Endothelial cell of umbilical vein (primary cell): ENCODE results near the gene GRM8. TPM values are rescaled to one million over a fixed set of nuclear protein-coding genes. Genes with fewer than 3 reads are reported as not detected.

Experiments used
- BruUV-seq: library from RNA; stranded (reverse); fragments of 400-500 nt; replicated peaks from 2 replicates; lab custom pipeline; 2021; lab: Mats Ljungman, UMichigan
- CTCF ChIA-PET: fragments of 300-600, 350-600 bp; sonication (Branson Sonifier 250); formaldehyde crosslinking; loops from one replicate; lab custom pipeline; 2021; ENCODE audit warnings: antibody characterized with exemption, inconsistent platforms; lab: Charles Lee
- POLR2A ChIA-PET: fragments of 300-600, 350-600 bp; sonication (Branson Sonifier 250); formaldehyde crosslinking; loops from one replicate; lab custom pipeline; 2021; ENCODE audit warnings: antibody characterized with exemption, inconsistent platforms; lab: Charles Lee
- DNase-seq: peaks from one replicate; pipeline ENCODE4 v3.0.0-alpha.2; 2011; ENCODE audit warnings: low read depth, low spot score
- FAIRE-seq: peaks from 2 replicates; lab custom pipeline; 2011; peaks lifted over from hg19 to GRCh38; lab: Jason Lieb, UNC
- H2AFZ ChIP-seq: 2 replicates; pipeline ENCODE4 v1.6.0; 2012; ENCODE audit warnings: low read depth, low read length, control low read depth, inconsistent platforms
- H3K27ac ChIP-seq: 2 replicates; pipeline ENCODE4 v1.5.1; 2011; ENCODE audit warnings: low read depth, mild to moderate bottlenecking, control low read depth, low read length, moderate library complexity; ENCODE audit not compliant: insufficient read depth
- H3K27me3 ChIP-seq, 2 experiments: 2 replicates each; pipeline versions ENCODE4 v1.6.0 to v1.6.1; 2011; ENCODE audit warnings: low read length in 2 of 2, mixed read lengths in 1 of 2; ENCODE audit not compliant: control insufficient read depth in 2 of 2, insufficient read depth in 2 of 2
- H3K36me3 ChIP-seq, 2 experiments: 2 replicates in 1 of 2; 3 replicates in 1 of 2; pipeline ENCODE4 v1.5.1; 2011; ENCODE audit warnings: low read length in 2 of 2, mild to moderate bottlenecking in 1 of 2, moderate library complexity in 1 of 2; ENCODE audit not compliant: control insufficient read depth in 2 of 2, insufficient read depth in 2 of 2; ENCODE audit errors: extremely low read depth in 1 of 2
- H3K4me1 ChIP-seq: 3 replicates; pipeline ENCODE4 v1.5.1; 2011; ENCODE audit warnings: mild to moderate bottlenecking, low read length; ENCODE audit not compliant: control insufficient read depth, insufficient read depth; ENCODE audit errors: extremely low read depth
- H3K4me2 ChIP-seq: 2 replicates; pipeline ENCODE4 v1.6.1; 2011; ENCODE audit warnings: low read length, control low read depth, mixed read lengths; ENCODE audit not compliant: insufficient read depth
- H3K4me3 ChIP-seq, 3 experiments: fragments of 200-600 bp in 1 of 3; sonication (generic), shearing (Covaris generic) in 1 of 3; replicated peaks in 1 of 3; 2 replicates each; pipeline ENCODE4 v1.5.1; 2011 to 2016; ENCODE audit warnings: control low read depth in 3 of 3, low read length in 3 of 3, mild to moderate bottlenecking in 2 of 3, inconsistent platforms in 1 of 3, low read depth in 1 of 3, moderate library complexity in 1 of 3; ENCODE audit not compliant: insufficient read depth in 1 of 3
- H3K79me2 ChIP-seq: 2 replicates; pipeline ENCODE4 v1.6.0; 2012; ENCODE audit warnings: low read length, inconsistent platforms; ENCODE audit not compliant: control insufficient read depth, insufficient read depth
- H3K9ac ChIP-seq: replicated peaks from 2 replicates; pipeline ENCODE3; 2011; ENCODE audit warnings: low read length, control low read depth; ENCODE audit not compliant: insufficient read depth; ENCODE audit errors: extremely low read depth
- H3K9me1 ChIP-seq: replicated peaks from 3 replicates; pipeline ENCODE4 v1.6.0; 2011; ENCODE audit warnings: mild to moderate bottlenecking, low read length; ENCODE audit not compliant: control insufficient read depth, insufficient read depth; ENCODE audit errors: extremely low read depth
- H3K9me3 ChIP-seq: replicated peaks from 2 replicates; pipeline ENCODE4 v1.5.1; 2012; ENCODE audit warnings: low read length, inconsistent platforms; ENCODE audit not compliant: control insufficient read depth, insufficient read depth
- H4K20me1 ChIP-seq: replicated peaks from 2 replicates; pipeline ENCODE3; 2011; ENCODE audit warnings: mild to moderate bottlenecking, low read length; ENCODE audit not compliant: control insufficient read depth, insufficient read depth; ENCODE audit errors: extremely low read depth
- CTCF ChIP-seq, 2 donors: IDR thresholded peaks; 1 replicate in 1 of 2; 2 replicates in 1 of 2; pipeline ENCODE4 v1.5.1; 2011; ENCODE audit warnings: low read length in 2 of 2, mild to moderate bottlenecking in 2 of 2, moderate library complexity in 2 of 2, control low read depth in 1 of 2, inconsistent platforms in 1 of 2, low read depth in 1 of 2; ENCODE audit not compliant: insufficient read depth in 1 of 2; ENCODE audit errors: extremely low read depth in 1 of 2
- EZH2 ChIP-seq: IDR thresholded peaks from 2 replicates; pipeline ENCODE4 v1.6.1; 2012; ENCODE audit warnings: borderline replicate concordance, low read depth, mild to moderate bottlenecking, moderate library complexity, low read length, inconsistent platforms; ENCODE audit not compliant: severe bottlenecking
- FOS ChIP-seq: IDR thresholded peaks from 2 replicates; pipeline ENCODE4 v1.6.1; 2011; ENCODE audit warnings: mild to moderate bottlenecking, low read length, moderate library complexity, borderline replicate concordance; ENCODE audit not compliant: insufficient read depth
- GATA2 ChIP-seq: IDR thresholded peaks from 2 replicates; pipeline ENCODE4 v1.7.0; 2011; ENCODE audit warnings: low read depth, mild to moderate bottlenecking, moderate library complexity, mixed read lengths, low read length; ENCODE audit not compliant: insufficient read length, insufficient read depth
- JUN ChIP-seq: IDR thresholded peaks from 2 replicates; pipeline ENCODE4 v1.6.1; 2011; ENCODE audit warnings: borderline replicate concordance, low read depth; ENCODE audit not compliant: insufficient read length, insufficient read depth
- MAX ChIP-seq: IDR thresholded peaks from 2 replicates; pipeline ENCODE4 v1.6.1; 2011; ENCODE audit not compliant: insufficient read depth, insufficient read length
- POLR2AphosphoS5 ChIP-seq: IDR thresholded peaks from 2 replicates; pipeline ENCODE4 v1.6.1; 2012; ENCODE audit warnings: low read depth, mild to moderate bottlenecking, control low read depth, low read length, moderate library complexity; ENCODE audit not compliant: insufficient read depth
- dilution Hi-C: fragments of 300-500 bp; cut with MboI; formaldehyde crosslinking; loops from one replicate; pipeline ENCODE4 v1.15.0; 2019; ENCODE audit warnings: low sequenced_read_pairs; ENCODE audit not compliant: extremely low pct_ligation_motif_present
- intact Hi-C: fragments of 100-400 bp; cut with micrococcal nuclease; formaldehyde crosslinking; loops from one replicate; pipeline ENCODE4 v1.10.0; 2022
- polyA plus RNA-seq, 4 experiments: library from polyadenylated mRNA; depleted of rRNA in 3 of 4; stranded (reverse) in 3 of 4; unstranded in 1 of 4; fragments of >200 nt; gene quantifications; 2 replicates each; pipeline versions ENCODE4 v1.2.1 to v1.2.3, GENCODE V29; 2011 to 2012; ENCODE audit warnings: missing spikeins in 1 of 4
- total RNA-seq: library from RNA; stranded (reverse); gene quantifications from 2 replicates; pipeline ENCODE4 v1.2.3, GENCODE V29; 2021

The GRM8 gene
- total and polyA plus RNA-seq, 2 donors (not counting 3 experiments of a cell fraction or from before 2014, with no cell fraction given), result not detected

- no peaks in the 10 kb centered on the region for H3K36me3 ChIP-seq
- H3K4me3 ChIP-seq, result no peak overlapping the region
- no peak overlapping the region for H3K9ac ChIP-seq
- H3K9me3 ChIP-seq, result no peaks in the 10 kb centered on the region
- TF ChIP-seq MAX (no peak), POLR2AphosphoS5 (no peak), FOS (no peak), EZH2 (no peak), JUN (no peak)
- POLR2A ChIA-PET, result no interaction called here
- dilution Hi-C loops, result no loop called here
- CTCF ChIA-PET, result interaction anchor here (1.4 kb wide), 1 partner anchor 12 kb away, joined by 7 read pairs; no protein-coding TSS in a partner anchor
- DNase-seq, result no peak
- BruUV-seq, result no TSS peak
- H3K27me3 ChIP-seq, result no peaks in the 10 kb centered on the region
- intact Hi-C loops, result no loop called here
- H2AFZ ChIP-seq, result no peak overlapping the region
- no peak overlapping the region for H3K4me2 ChIP-seq
- no peak overlapping the region for H3K27ac ChIP-seq
- FAIRE-seq, result no peak
- H4K20me1 ChIP-seq, result no peaks in the 10 kb centered on the region
- H3K4me1 ChIP-seq, result no peaks in the 10 kb centered on the region
- H3K79me2 ChIP-seq, result no peaks in the 10 kb centered on the region
- no peaks in the 10 kb centered on the region for H3K9me1 ChIP-seq
These were observed 461.4 kb downstream of the GRM8 start for GRCh38 chr7:126791306-126791705.

GRCh38 chr7:126790763-126791162 lies 462.0 kb downstream of the GRM8 start:
- Histone ChIP-seq H3K4me3 (no peak overlapping the region), H3K9me3 (no peaks in the 10 kb centered on the region), H4K20me1 (no peaks in the 10 kb centered on the region), H3K9me1 (no peaks in the 10 kb centered on the region), H3K36me3 (no peaks in the 10 kb centered on the region), H3K79me2 (no peaks in the 10 kb centered on the region), H3K9ac (no peak overlapping the region), H2AFZ (no peak overlapping the region), H3K27me3 (no peaks in the 10 kb centered on the region), H3K4me1 (no peaks in the 10 kb centered on the region), H3K4me2 (no peak overlapping the region), H3K27ac (no peak overlapping the region)
- no TSS peak for BruUV-seq
- no peak for DNase-seq
- TF ChIP-seq GATA2, result no peak
- peak in 1 of 2 donors; percentile 3 for TF ChIP-seq CTCF (IDR thresholded peaks at IDR 0.05; ENCODE audit: extremely low read depth in 1 of 2, insufficient read depth in 1 of 2, low read depth in 1 of 2, low read length in 2 of 2)
- ChIA-PET POLR2A (no interaction called here), CTCF (no interaction called here)
- dilution Hi-C loops (no loop called here), intact Hi-C loops (no loop called here)
- FAIRE-seq, result no peak
